ENCODE results near the gene LCP1.

Gene LCP1

GRCh38 chr13:46158983-46159382 is 23.0 kb downstream of the LCP1 start:
- DNase-seq (ENCODE audit: low spot score), result no peak

- no peak for DNase-seq (ENCODE audit: low spot score)
Observed at GRCh38 chr13:46158222-46158621, 23.8 kb downstream of the LCP1 start.

- DNase-seq (ENCODE audit: low spot score), result no peak
Observed at GRCh38 chr13:46154136-46154801, 27.7 kb downstream of the LCP1 start.

- DNase-seq (ENCODE audit: low spot score), result no peak
Observed at GRCh38 chr13:46152627-46153328, 29.2 kb downstream of the LCP1 start.

GRCh38 chr13:46150134-46150693 is 31.8 kb downstream of the LCP1 start:
- DNase-seq (ENCODE audit: low spot score), result no peak

- DNase-seq (ENCODE audit: low spot score), result no peak
Observed at GRCh38 chr13:46149272-46150133, 32.5 kb downstream of the LCP1 start.

- DNase-seq (ENCODE audit: low spot score), result no peak
Observed at GRCh38 chr13:46146898-46147297, 35.1 kb downstream of the LCP1 start.

- DNase-seq (ENCODE audit: low spot score), result no peak
Observed at GRCh38 chr13:46145950-46146349, 36.0 kb downstream of the LCP1 start.

GRCh38 chr13:46145135-46145534 is 36.8 kb downstream of the LCP1 start:
- DNase-seq (ENCODE audit: low spot score), result no peak

GRCh38 chr13:46143184-46143701 is 38.7 kb downstream of the LCP1 start:
- DNase-seq (ENCODE audit: low spot score), result no peak

- DNase-seq (ENCODE audit: low spot score), result no peak
Observed at GRCh38 chr13:46142776-46143175, 39.2 kb downstream of the LCP1 start.

GRCh38 chr13:46140044-46140443 is 41.9 kb downstream of the LCP1 start:
- DNase-seq (ENCODE audit: low spot score), result no peak

- DNase-seq (ENCODE audit: low spot score), result no peak
Observed at GRCh38 chr13:46137627-46138317, 44.2 kb downstream of the LCP1 start.

- no peak for DNase-seq (ENCODE audit: low spot score)
Observed at GRCh38 chr13:46136688-46137087, 45.3 kb downstream of the LCP1 start.

- no peak for DNase-seq (ENCODE audit: low spot score)
Observed at GRCh38 chr13:46134961-46135522, 46.9 kb downstream of the LCP1 start.

- DNase-seq (ENCODE audit: low spot score), result no peak
Observed at GRCh38 chr13:46134494-46134893, 47.5 kb downstream of the LCP1 start.

- no peak for DNase-seq (ENCODE audit: low spot score)
Observed at GRCh38 chr13:46132109-46132508, 49.9 kb downstream of the LCP1 start.

GRCh38 chr13:46131705-46132104 is 50.3 kb downstream of the LCP1 start:
- DNase-seq (ENCODE audit: low spot score), result no peak

GRCh38 chr13:46129955-46130618 is 51.9 kb downstream of the LCP1 start:
- no peak for DNase-seq (ENCODE audit: low spot score)

- DNase-seq (ENCODE audit: low spot score), result no peak
Observed at GRCh38 chr13:46129124-46129523, 52.9 kb downstream of the LCP1 start.
